MM.1S (cell line): Measurements from ENCODE around the gene SNTB2.

Experiments used
- DNase-seq: peaks from one replicate; pipeline ENCODE4 v3.0.0-alpha.2; 2015
- H2AFZ ChIP-seq: fragments of 300-600 bp; sonication (generic); 2 replicates; pipeline ENCODE4 v1.6.0; 2016; ENCODE audit warnings: antibody characterized with exemption, low read length
- H3F3A ChIP-seq: fragments of 300-600 bp; sonication (generic); 2 replicates; pipeline ENCODE4 v1.6.1; 2016; ENCODE audit warnings: mild to moderate bottlenecking, antibody characterized with exemption, low read length, moderate library complexity, mixed read lengths; ENCODE audit not compliant: insufficient read depth
- H3K27ac ChIP-seq: fragments of 300-600 bp; sonication (generic); 2 replicates; pipeline ENCODE4 v1.5.1; 2016; ENCODE audit warnings: mild to moderate bottlenecking, low read length
- H3K27me3 ChIP-seq: fragments of 300-600 bp; sonication (generic); replicated peaks from 2 replicates; pipeline ENCODE4 v1.6.0; 2016; ENCODE audit warnings: low read length; ENCODE audit not compliant: insufficient read depth
- H3K36me3 ChIP-seq: fragments of 300-600 bp; sonication (generic); replicated peaks from 2 replicates; pipeline ENCODE4 v1.6.1; 2016; ENCODE audit warnings: mild to moderate bottlenecking, low read length, mixed read lengths; ENCODE audit not compliant: insufficient read depth
- H3K4me1 ChIP-seq: fragments of 300-600 bp; sonication (generic); 2 replicates; pipeline ENCODE4 v1.6.1; 2016; ENCODE audit warnings: low read length, mixed read lengths
- H3K4me2 ChIP-seq: fragments of 300-600 bp; sonication (generic); 2 replicates; pipeline ENCODE4 v1.6.0; 2016; ENCODE audit warnings: low read depth, low read length
- H3K4me3 ChIP-seq: fragments of 300-600 bp; sonication (generic); 2 replicates; pipeline ENCODE4 v1.5.1; 2016; ENCODE audit warnings: low read length, mixed read lengths
- H3K79me2 ChIP-seq: fragments of 300-600 bp; sonication (generic); 2 replicates; pipeline ENCODE4 v1.6.1; 2016; ENCODE audit warnings: mixed run types, low read length, mixed read lengths
- H3K9ac ChIP-seq: fragments of 300-600 bp; sonication (generic); 2 replicates; pipeline ENCODE4 v1.6.1; 2016; ENCODE audit warnings: low read length, mixed read lengths
- H3K9me2 ChIP-seq: fragments of 300-600 bp; sonication (generic); replicated peaks from 2 replicates; pipeline ENCODE4 v1.6.1; 2016; ENCODE audit warnings: mild to moderate bottlenecking, low read length, mixed read lengths; ENCODE audit not compliant: insufficient read depth
- H3K9me3 ChIP-seq: fragments of 300-600 bp; sonication (generic); replicated peaks from 2 replicates; pipeline ENCODE4 v1.6.1; 2016; ENCODE audit warnings: mild to moderate bottlenecking, low read length, mixed read lengths; ENCODE audit not compliant: insufficient read depth
- H4K20me1 ChIP-seq: fragments of 300-600 bp; sonication (generic); 2 replicates; pipeline ENCODE4 v1.6.1; 2016; ENCODE audit warnings: mild to moderate bottlenecking, low read length, moderate library complexity, mixed read lengths; ENCODE audit not compliant: insufficient read depth
- CTCF ChIP-seq: fragments of 300-600 bp; sonication (generic); IDR thresholded peaks from 2 replicates; pipeline ENCODE4 v1.5.1; 2016; ENCODE audit warnings: antibody characterized with exemption, low read length, mixed read lengths
- EZH2 ChIP-seq: fragments of 300-600 bp; sonication (generic); optimal IDR thresholded peaks from 2 replicates; pipeline ENCODE3; 2017; ENCODE audit warnings: low read depth, mild to moderate bottlenecking, antibody characterized with exemption, low read length, mixed read lengths
- EZH2phosphoT487 ChIP-seq: fragments of 300-600 bp; sonication (generic); IDR thresholded peaks from 2 replicates; pipeline ENCODE4 v1.6.1; 2018; ENCODE audit warnings: antibody characterized with exemption, low read length

The SNTB2 gene

GRCh38 chr16:69338557-69339288, 151.8 kb downstream of the SNTB2 start:
- Histone ChIP-seq H3K9ac (peak overlapping the region; percentile 89), H3K79me2 (peaks cover 48% of the 10 kb centered on the region), H3K4me3 (peak overlapping the region; percentile 92), H2AFZ (peak overlapping the region; percentile 64), H3K9me2 (no peaks in the 10 kb centered on the region), H3K4me2 (peak overlapping the region; percentile 93), H3F3A (peaks cover 11% of the 10 kb centered on the region; the same call in 1 of the 2 replicates), H4K20me1 (no peaks in the 10 kb centered on the region), H3K27me3 (no peaks in the 10 kb centered on the region), H3K4me1 (peaks cover 12% of the 10 kb centered on the region; the same call in 1 of the 2 replicates), H3K36me3 (peaks cover 6% of the 10 kb centered on the region; the same call in 1 of the 2 replicates), H3K9me3 (no peaks in the 10 kb centered on the region), H3K27ac (peak overlapping the region; percentile 73; the same call in 1 of the 2 replicates)
- peak; percentile 76 for DNase-seq
- TF ChIP-seq CTCF (no peak), EZH2 (no peak)

GRCh38 chr16:69339289-69340094, 152.5 kb downstream of the SNTB2 start, which contains the start of the genes COG8 and NIP7:
Gene COG8 (minus strand): TSS chr16:69339564. CDS start chr16:69339552, 12 bp downstream.
Gene NIP7 (plus strand): TSS chr16:69339772. CDS start chr16:69339830, 58 bp downstream.
- H3K9me3 ChIP-seq: no peaks in the 10 kb centered on the region
- H3K4me1 ChIP-seq: peaks cover 12% of the 10 kb centered on the region; the same call in 1 of the 2 replicates
- H3K27me3 ChIP-seq: no peaks in the 10 kb centered on the region
- H3K9ac ChIP-seq: peak within 1 kb of the TSS; percentile 89
- H3F3A ChIP-seq: peaks cover 11% of the 10 kb centered on the region; the same call in 1 of the 2 replicates
- H3K4me2 ChIP-seq: peak within 1 kb of the TSS; percentile 94
- H3K9me2 ChIP-seq: no peaks in the 10 kb centered on the region
- H4K20me1 ChIP-seq: no peaks in the 10 kb centered on the region
- peaks cover 6% of the 10 kb centered on the region; the same call in 1 of the 2 replicates for H3K36me3 ChIP-seq
- H3K27ac ChIP-seq: peak within 1 kb of the TSS; percentile 73
- peak within 1 kb of the TSS; percentile 92 for H3K4me3 ChIP-seq
- H2AFZ ChIP-seq: peak within 1 kb of the TSS; percentile 64
- DNase-seq: peak; percentile 98
- H3K79me2 ChIP-seq: peaks cover 48% of the 10 kb centered on the region
- TF ChIP-seq EZH2phosphoT487 (no peak), CTCF (peak; percentile 73), EZH2 (no peak)

GRCh38 chr16:69340095-69340644, 153.2 kb downstream of the SNTB2 start:
- H2AFZ ChIP-seq: peak overlapping the region; percentile 52
- H3K36me3 ChIP-seq: peaks cover 6% of the 10 kb centered on the region; the same call in 1 of the 2 replicates
- peak overlapping the region; percentile 94 for H3K4me2 ChIP-seq
- no peaks in the 10 kb centered on the region for H3K9me2 ChIP-seq
- peaks cover 48% of the 10 kb centered on the region for H3K79me2 ChIP-seq
- no peaks in the 10 kb centered on the region for H3K27me3 ChIP-seq
- peak; percentile 40 for DNase-seq
- H3K4me3 ChIP-seq: peak overlapping the region; percentile 92
- peak overlapping the region; percentile 89 for H3K9ac ChIP-seq
- TF ChIP-seq CTCF (no peak), EZH2 (no peak)
- peaks cover 12% of the 10 kb centered on the region; the same call in 1 of the 2 replicates for H3K4me1 ChIP-seq
- H3F3A ChIP-seq: peaks cover 11% of the 10 kb centered on the region; the same call in 1 of the 2 replicates
- peak overlapping the region; percentile 73 for H3K27ac ChIP-seq
- no peaks in the 10 kb centered on the region for H3K9me3 ChIP-seq
- no peaks in the 10 kb centered on the region for H4K20me1 ChIP-seq
